Esophagus squamous epithelium (tissue), 5 donors: ENCODE data around the gene NKX3-2. TPM values are rescaled to one million over a fixed set of nuclear protein-coding genes. Genes with fewer than 3 reads are reported as not detected.

ENCODE experiments used
- DNase-seq: peaks from one replicate; lab custom pipeline; 2025; lab: John Stamatoyannopoulos, UW
- H3K27ac ChIP-seq, 4 donors: fragments of 200-600 bp; sonication (generic); one replicate each; pipeline ENCODE4 v1.5.1; 2016 to 2019; ENCODE audit warnings: mild to moderate bottlenecking in 1 of 4
- H3K27me3 ChIP-seq, 4 donors: fragments of 200-600 bp; sonication (generic); 1 replicate in 3 of 4; 2 replicates in 1 of 4; pipeline versions ENCODE4 v1.5.1 to v1.6.0; 2017 to 2021; ENCODE audit warnings: antibody characterized with exemption in 1 of 4
- H3K36me3 ChIP-seq, 3 donors: fragments of 200-600 bp; sonication (generic); one replicate each; pipeline ENCODE4 v1.5.1; 2016 to 2019
- H3K4me1 ChIP-seq, 3 donors: fragments of 200-600 bp; sonication (generic); one replicate each; pipeline ENCODE4 v1.5.1; 2017 to 2019
- H3K4me3 ChIP-seq, 4 donors: fragments of 200-600 bp; sonication (generic); 1 replicate in 3 of 4; 2 replicates in 1 of 4; pipeline ENCODE4 v1.5.1; 2016 to 2019; ENCODE audit warnings: mild to moderate bottlenecking in 2 of 4, moderate library complexity in 1 of 4
- H3K9me3 ChIP-seq, 3 donors: fragments of 200-600 bp; sonication (generic); one replicate each; pipeline ENCODE4 v1.5.1; 2016 to 2019
- POLR2A ChIP-seq, 4 donors: fragments of 450-650 bp; IDR thresholded peaks; one replicate each; pipeline ENCODE4 v1.6.1; 2017; ENCODE audit warnings: antibody characterized with exemption in 4 of 4, mild to moderate bottlenecking in 4 of 4, moderate library complexity in 3 of 4
- WGBS, 2 donors: methylation state at CpG; one replicate each; pipeline ENCODE4 v1.1.5; 2018; 5-methylcytosine and 5-hydroxymethylcytosine counted together
- intact Hi-C: fragments of 100-400 bp; cut with DNase I; formaldehyde crosslinking; loops from one replicate; pipeline ENCODE4 v1.15.0; 2022
- total RNA-seq, 4 donors: library from RNA; depleted of rRNA; stranded (reverse); fragments of >200 nt; gene quantifications; one replicate each; pipeline ENCODE4 v1.1.0, GENCODE V29; 2016
- TF ChIP-seq, protein P1 (sequence below), 6 experiments: fragments of 450-650 bp in 4 of 6; fragments of 200-600 bp in 2 of 6; sonication (generic) in 2 of 6; IDR thresholded peaks; one replicate each; pipeline ENCODE4 v1.5.1; 2016 to 2019; ENCODE audit warnings: antibody characterized with exemption in 6 of 6, mild to moderate bottlenecking in 4 of 6, moderate library complexity in 4 of 6
- donor health status: DM: yes; HTN: yes; CAD: no.

The NKX3-2 gene
- total RNA-seq, 4 donors from 2014 or later = 0.19 to 0.62 TPM; not detected in 2

DNA sequence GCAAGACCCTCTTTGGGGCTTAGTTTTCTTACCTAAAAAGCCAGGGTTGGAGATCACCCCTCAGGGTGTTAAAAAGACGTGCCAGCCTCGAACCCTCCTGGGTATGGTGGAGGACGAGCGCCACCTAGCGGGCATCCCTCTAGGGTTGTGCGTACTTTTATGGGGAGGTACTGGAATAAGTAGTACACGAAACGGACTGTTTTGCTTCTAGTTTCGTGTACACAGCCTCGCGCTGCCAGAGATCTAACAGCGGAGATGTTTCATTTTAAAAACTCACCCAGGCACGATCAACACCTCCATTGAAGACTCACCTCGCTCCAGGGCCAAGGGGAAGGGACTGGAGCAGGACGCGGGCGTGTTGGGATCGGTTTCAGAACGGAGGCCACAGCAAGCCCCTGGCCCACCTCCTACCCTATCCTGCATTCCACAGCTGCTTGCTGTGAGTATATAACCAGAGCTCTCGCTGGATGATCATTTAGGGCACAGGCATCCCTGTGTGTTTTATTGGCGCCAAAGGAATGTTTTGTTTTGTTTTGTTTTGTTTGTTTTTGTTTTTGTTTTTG lies 4.8 kb upstream of the NKX3-2 start:
- peak overlapping the region in 2 of 4 donors; percentile 35 to 54 for H3K4me3 ChIP-seq
- peaks cover 24 to 87% (median 46%) of the 10 kb centered on the region in 4 donors for H3K27me3 ChIP-seq
- no peak for TF ChIP-seq POLR2A (IDR thresholded peaks at IDR 0.05)
- TF ChIP-seq, protein P1, sequence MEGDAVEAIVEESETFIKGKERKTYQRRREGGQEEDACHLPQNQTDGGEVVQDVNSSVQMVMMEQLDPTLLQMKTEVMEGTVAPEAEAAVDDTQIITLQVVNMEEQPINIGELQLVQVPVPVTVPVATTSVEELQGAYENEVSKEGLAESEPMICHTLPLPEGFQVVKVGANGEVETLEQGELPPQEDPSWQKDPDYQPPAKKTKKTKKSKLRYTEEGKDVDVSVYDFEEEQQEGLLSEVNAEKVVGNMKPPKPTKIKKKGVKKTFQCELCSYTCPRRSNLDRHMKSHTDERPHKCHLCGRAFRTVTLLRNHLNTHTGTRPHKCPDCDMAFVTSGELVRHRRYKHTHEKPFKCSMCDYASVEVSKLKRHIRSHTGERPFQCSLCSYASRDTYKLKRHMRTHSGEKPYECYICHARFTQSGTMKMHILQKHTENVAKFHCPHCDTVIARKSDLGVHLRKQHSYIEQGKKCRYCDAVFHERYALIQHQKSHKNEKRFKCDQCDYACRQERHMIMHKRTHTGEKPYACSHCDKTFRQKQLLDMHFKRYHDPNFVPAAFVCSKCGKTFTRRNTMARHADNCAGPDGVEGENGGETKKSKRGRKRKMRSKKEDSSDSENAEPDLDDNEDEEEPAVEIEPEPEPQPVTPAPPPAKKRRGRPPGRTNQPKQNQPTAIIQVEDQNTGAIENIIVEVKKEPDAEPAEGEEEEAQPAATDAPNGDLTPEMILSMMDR (IDR thresholded peaks at IDR 0.05) = peak; percentile 76 to 90 (median 85)
- peaks cover 0 to 5% (median 5%) of the 10 kb centered on the region in 3 donors for H3K9me3 ChIP-seq
- H3K4me1 ChIP-seq = peaks cover 27 to 48% (median 30%) of the 10 kb centered on the region in 3 donors
- intact Hi-C loops = loop anchor here (5.0 kb wide), 1 partner anchor 697 kb away; no protein-coding TSS in a partner anchor
- H3K27ac ChIP-seq = no peak overlapping the region
- 3 to 16% methylated on average over 21 of the region's 21 CpGs for WGBS, 2 donors
- H3K36me3 ChIP-seq = no peaks in the 10 kb centered on the region
- DNase-seq = no peak

DNA sequence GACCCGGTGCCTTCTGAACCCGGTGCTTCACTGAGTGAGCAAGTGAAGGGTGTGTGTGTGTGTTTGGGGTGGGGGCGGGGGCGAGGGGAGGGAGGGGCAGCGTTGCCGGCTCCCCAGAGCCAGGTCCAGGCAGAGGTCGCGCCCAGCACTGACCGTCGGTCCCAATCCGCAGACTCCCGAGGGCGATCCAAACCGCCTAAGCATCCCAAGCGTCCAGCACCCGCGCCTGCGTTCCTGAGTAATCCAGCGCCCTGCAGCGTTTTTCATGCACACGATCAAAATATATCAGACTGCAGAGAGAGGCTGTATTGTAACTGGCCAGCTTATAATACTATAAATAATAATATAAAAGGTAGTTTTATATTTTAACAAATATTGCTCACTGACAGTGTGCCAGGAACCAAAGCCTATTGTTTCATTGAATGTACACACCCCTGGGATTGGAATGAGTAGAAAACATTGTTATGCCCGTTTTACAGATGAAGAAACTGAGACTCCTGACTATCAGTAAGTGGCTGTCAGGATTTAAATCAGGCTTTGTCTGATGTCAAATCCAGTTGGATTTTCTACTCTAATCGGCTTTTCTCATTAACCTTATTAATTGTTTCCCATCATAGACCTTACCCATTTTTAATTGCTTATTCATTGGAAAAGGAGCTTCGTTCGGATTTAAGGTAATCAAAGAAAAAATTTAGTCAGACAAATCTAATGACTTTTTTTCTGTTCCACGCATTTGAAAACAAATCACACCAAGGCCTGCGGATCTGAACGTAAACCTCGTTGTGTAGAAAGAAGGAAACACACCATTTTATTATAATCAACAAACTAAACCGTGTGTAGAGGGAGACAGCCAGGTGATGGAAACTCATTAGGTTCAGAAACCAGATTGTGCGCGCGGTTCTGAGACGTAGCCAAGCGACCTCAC lies 4.0 kb upstream of the NKX3-2 start:
- DNase-seq = no peak
- Histone ChIP-seq H3K27ac (no peak overlapping the region), H3K9me3 (peaks cover 0 to 5% (median 5%) of the 10 kb centered on the region in 3 donors), H3K4me3 (peak overlapping the region in 3 of 4 donors; percentile 24 to 59 (median 48)), H3K27me3 (peaks cover 26 to 95% (median 52%) of the 10 kb centered on the region in 4 donors), H3K4me1 (peaks cover 30 to 54% (median 32%) of the 10 kb centered on the region in 3 donors), H3K36me3 (no peaks in the 10 kb centered on the region)
- intact Hi-C loops = loop anchor here (5.0 kb wide), 1 partner anchor 696 kb away; no protein-coding TSS in a partner anchor
- 9 to 10% methylated on average over 17 to 19 of the region's 35 CpGs for WGBS, 2 donors
- TF ChIP-seq, protein P1 (IDR thresholded peaks at IDR 0.05) = no peak
- TF ChIP-seq POLR2A (IDR thresholded peaks at IDR 0.05) = no peak

DNA sequence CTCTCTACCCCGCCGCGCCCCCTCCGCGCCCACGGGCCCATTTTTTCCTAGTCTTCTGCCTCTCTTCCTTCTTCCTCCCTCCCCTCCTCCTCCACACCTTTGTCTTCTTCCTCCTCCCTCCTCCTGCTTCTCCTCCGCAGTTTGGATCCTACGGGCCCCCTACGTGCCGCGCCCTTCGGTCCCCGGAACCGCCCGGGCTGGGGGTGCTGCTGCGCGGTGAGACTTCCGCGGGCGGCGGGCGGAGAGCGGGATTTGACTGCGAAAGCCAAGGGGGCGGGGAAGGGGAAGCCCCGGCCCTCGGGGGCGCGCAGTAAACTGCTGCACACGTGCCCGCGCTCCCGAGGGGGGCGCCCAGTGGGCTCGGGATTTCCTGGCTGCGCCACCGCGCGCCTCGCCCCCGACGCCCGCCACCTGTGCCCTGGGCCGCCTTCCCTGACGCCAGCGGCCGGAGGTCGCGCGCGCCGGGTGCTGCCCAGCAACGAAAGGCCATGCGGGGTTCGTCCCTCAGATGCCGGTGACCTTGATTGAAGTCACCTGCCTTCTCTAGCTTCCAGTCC lies 3.3 kb upstream of the NKX3-2 start:
- Histone ChIP-seq H3K27me3 (peaks cover 30 to 98% (median 57%) of the 10 kb centered on the region in 4 donors), H3K9me3 (peaks cover 0 to 5% (median 5%) of the 10 kb centered on the region in 3 donors), H3K27ac (no peak overlapping the region), H3K4me3 (peak overlapping the region; percentile 24 to 59 (median 38)), H3K4me1 (peaks cover 30 to 56% (median 32%) of the 10 kb centered on the region in 3 donors), H3K36me3 (no peaks in the 10 kb centered on the region)
- 1 to 5% methylated on average over 4 to 9 of the region's 56 CpGs for WGBS, 2 donors
- no peak for TF ChIP-seq POLR2A (IDR thresholded peaks at IDR 0.05)
- DNase-seq = no peak
- intact Hi-C loops = loop anchor here (5.0 kb wide), 1 partner anchor 695 kb away; no protein-coding TSS in a partner anchor

DNA sequence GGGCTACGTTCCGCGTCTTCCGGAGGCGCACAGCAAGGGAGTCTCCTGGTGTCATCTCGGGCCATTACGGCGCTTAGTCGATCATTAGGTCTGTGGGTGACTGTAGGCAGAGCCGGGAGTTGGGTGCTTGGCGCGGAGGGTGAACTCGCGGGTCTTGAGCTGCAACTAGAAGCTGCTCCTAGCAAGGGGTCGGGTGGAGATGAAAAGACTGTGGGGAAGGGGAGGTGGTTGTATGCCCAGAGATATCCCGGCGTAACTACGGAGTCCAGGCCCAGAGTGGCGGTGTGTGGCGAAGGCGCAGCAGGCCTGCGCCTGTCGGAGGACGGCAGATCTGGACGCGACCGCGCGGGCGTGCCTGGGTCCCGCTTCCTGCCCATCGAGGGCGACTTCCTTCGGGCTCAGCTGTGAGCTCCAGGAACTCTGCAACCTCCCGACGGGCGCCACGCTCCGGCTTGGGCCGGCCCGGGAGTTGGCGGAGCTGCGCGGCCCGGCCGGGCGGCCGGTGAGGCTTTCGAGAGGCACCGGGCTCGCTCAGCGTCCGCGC lies 2.7 kb upstream of the NKX3-2 start:
- H3K27ac ChIP-seq = no peak overlapping the region
- DNase-seq = no peak
- peaks cover 35 to 98% (median 62%) of the 10 kb centered on the region in 4 donors for H3K27me3 ChIP-seq
- peak overlapping the region; percentile 24 to 59 (median 38) for H3K4me3 ChIP-seq
- peaks cover 33 to 61% (median 37%) of the 10 kb centered on the region in 3 donors for H3K4me1 ChIP-seq
- peaks cover 0 to 5% (median 5%) of the 10 kb centered on the region in 3 donors for H3K9me3 ChIP-seq
- no peak for TF ChIP-seq POLR2A (IDR thresholded peaks at IDR 0.05)
- TF ChIP-seq, protein P1 (IDR thresholded peaks at IDR 0.05) = no peak
- no peaks in the 10 kb centered on the region for H3K36me3 ChIP-seq
- intact Hi-C loops = loop anchor here (5.0 kb wide), 1 partner anchor 695 kb away; no protein-coding TSS in a partner anchor
- 5 to 6% methylated on average over 21 to 43 of the region's 54 CpGs for WGBS, 2 donors
